ENCODE measurements around the gene KCNJ6.
"Not testable (repeated sequence)": the region's sequence is repeated elsewhere in the genome, so short reads cannot be mapped to it uniquely, and the experiment has no call there.

The KCNJ6 gene

DNA sequence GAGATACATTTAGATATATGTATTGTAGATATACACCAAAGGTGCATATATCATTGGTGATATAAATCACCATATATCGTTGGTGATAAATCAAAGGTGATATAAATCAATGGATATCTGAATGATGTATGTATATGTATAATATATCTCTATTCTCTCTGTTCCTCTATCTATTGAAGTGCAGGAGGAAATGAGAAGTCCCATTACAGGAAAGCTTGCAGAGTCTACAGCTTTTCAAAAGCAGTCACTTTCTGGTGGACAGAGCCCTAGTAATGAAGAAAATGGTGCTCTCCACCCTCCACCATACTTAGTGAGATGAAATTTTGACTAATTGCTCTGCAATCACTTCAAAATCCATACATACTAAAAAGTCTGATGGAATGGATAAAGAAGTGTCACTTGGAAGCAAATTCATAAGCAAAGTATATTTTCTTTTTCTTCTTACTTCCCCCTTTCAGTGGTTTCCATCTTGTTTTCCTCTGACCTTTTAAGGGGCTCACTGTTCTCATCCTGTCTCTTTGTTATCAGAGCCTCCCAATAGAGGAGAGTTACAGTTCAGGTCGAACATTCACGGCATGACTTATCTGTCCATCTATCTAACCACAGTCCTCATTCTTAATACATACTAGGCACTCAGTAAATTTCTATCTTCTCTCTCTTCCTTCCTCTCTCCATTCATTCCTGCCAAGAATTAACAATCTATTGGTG lies 227.2 kb downstream of the KCNJ6 start:
- in situ Hi-C loops (cut with HindIII; ENCODE audit: low sequenced_read_pairs), result no loop called here

- in situ Hi-C loops (cut with HindIII; ENCODE audit: low sequenced_read_pairs), result no loop called here
Measured at GRCh38 chr21:37686991-37687810, 229.1 kb downstream of the KCNJ6 start.

DNA sequence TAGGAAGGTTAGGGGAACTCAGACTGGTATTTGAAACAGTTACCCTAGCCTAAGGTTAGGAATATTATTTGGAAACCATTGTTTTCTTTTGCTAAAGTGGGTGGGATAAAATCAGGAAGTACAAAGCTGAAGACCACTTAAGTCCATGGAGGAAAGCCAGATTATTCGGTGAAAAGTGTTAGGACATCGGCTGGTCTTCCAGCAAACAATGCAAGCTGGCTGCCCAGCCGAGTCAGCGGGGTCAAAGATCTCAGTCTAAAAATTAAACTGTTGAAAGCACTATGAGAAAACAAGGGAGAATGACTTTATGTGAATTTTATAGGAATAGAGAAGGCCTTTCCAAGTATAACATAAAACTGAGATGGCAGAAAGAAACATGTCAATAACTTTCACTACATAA lies 231.7 kb downstream of the KCNJ6 start:
- in situ Hi-C loops (cut with HindIII; ENCODE audit: low sequenced_read_pairs), result no loop called here

DNA sequence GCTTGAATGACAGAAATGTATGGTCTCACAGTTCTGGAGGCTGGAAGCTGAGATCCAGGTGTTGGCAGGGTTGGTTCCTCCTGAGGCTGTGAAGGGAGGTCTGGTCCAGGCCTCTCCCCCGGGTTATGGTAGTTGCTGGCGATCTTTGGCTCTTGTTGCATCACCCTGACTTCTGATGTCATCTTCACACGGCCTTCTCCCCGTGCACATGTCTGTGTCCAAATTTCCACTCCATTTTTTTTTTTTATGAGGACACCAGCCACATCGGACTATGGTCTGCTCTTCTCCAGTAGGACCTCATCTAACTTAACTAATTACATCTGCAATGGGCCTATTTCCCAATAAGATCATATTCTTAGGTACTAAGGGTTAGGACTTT lies 232.2 kb downstream of the KCNJ6 start:
- in situ Hi-C loops (cut with HindIII; ENCODE audit: low sequenced_read_pairs), result no loop called here

GRCh38 chr21:37683396-37684114 lies 232.7 kb downstream of the KCNJ6 start:
- in situ Hi-C loops (cut with HindIII; ENCODE audit: low sequenced_read_pairs), result no loop called here

- in situ Hi-C loops (cut with HindIII; ENCODE audit: low sequenced_read_pairs), result no loop called here
Measured at GRCh38 chr21:37682966-37683365, 233.3 kb downstream of the KCNJ6 start.

GRCh38 chr21:37677006-37677405 lies 239.3 kb downstream of the KCNJ6 start:
- in situ Hi-C loops (cut with HindIII; ENCODE audit: low sequenced_read_pairs), result no loop called here

DNA sequence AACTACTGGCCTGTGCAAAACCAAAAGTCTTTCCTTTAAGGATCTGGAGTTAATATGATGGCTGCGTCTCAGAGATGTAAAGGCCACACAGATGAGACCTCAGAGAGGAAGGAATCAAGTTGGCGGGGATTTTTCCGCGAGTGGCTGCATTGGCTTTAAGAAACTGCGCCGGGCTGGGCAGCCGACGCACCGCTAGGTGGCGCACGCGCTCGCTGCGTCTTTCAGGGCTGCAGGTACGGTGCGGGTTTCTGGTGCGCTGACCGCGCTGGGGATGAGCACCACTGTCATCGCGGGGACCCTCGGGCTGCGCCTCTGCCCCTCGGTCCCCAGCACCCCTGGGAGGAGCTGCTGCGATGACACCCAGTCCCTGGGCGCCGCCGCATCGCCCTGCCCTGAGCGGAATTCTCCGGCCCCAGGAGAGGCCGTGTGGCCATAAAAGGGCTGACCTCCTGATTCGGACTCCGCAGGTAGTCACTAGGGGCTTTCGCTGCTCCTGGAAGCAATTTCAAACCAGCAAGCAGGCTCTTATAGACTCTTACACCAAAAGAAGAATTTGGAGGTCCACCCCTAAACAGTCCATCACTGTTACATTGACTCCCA lies 241.0 kb downstream of the KCNJ6 start:
- in situ Hi-C loops (cut with HindIII; ENCODE audit: low sequenced_read_pairs), result no loop called here

DNA sequence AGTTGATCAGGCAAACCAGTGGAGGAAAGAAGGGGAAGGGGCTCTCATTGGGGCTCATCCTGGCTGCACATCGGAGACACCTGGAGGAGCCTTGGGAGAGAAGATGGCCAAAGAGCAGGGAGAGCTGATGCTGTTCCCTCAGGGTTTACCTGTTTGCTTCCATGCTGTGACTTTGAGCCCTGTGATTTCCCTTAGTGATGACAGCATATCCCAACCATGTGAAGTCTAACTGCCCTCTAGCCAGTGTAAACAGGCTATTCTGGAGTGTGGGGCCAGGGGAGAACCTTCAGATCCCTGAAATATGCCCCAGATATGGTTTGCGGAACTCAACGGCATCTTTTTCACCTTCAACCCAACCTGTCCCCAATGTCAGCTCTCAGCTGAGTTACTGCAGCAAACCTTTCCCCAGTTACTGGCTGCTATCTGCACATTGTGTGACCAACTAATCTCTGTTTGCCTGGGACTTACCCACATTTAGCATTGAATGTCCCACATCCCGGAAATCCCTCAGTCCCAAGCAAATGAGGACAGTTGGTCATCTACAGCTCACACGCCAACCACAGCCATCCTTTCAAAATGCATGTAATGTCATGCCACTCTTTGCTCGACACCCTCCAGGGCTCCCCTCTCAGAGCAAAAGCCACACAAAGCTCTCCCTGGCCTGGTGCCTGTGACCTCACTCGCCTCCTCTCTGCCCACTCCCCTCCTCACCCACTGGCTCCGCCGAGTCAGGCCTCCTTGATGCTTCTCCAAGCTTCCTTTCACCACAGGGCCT lies 242.3 kb downstream of the KCNJ6 start:
- in situ Hi-C loops (cut with HindIII; ENCODE audit: low sequenced_read_pairs), result loop anchor here (5.0 kb wide), 1 partner anchor 68 kb away; no protein-coding TSS in a partner anchor

- in situ Hi-C loops (cut with HindIII; ENCODE audit: low sequenced_read_pairs), result loop anchor here (5.0 kb wide), 1 partner anchor 71 kb away; no protein-coding TSS in a partner anchor
Measured at GRCh38 chr21:37671381-37671780, 244.9 kb downstream of the KCNJ6 start.

GRCh38 chr21:37670883-37671282 lies 245.4 kb downstream of the KCNJ6 start:
- in situ Hi-C loops (cut with HindIII; ENCODE audit: low sequenced_read_pairs), result loop anchor here (5.0 kb wide), 1 partner anchor 71 kb away; no protein-coding TSS in a partner anchor

DNA sequence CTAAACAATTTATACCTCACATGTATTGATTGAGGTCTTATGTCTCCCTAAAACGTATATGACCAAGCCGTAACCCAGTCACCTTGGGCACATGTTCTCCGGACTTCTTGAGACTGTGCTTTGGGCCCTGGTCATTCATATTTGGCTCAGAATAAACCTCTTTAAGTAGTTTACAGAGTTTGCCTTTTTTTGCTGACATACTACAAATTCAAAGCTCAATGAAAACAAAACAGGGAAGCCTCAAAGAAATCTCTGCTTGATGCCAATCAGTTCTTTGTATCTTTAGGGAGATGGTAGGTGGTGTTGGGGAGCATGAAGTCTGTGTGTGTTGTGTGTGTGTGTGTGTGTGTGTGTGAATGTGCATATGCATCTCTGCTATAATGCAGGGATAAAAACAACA lies 247.0 kb downstream of the KCNJ6 start:
- in situ Hi-C loops (cut with HindIII; ENCODE audit: low sequenced_read_pairs), result no loop called here

- in situ Hi-C loops (cut with HindIII; ENCODE audit: low sequenced_read_pairs), result no loop called here
Measured at GRCh38 chr21:37668462-37669239, 247.6 kb downstream of the KCNJ6 start.

GRCh38 chr21:37667380-37667779 lies 248.9 kb downstream of the KCNJ6 start:
- in situ Hi-C loops (cut with HindIII; ENCODE audit: low sequenced_read_pairs), result no loop called here

GRCh38 chr21:37665230-37666024 lies 250.8 kb downstream of the KCNJ6 start:
- in situ Hi-C loops (cut with HindIII; ENCODE audit: low sequenced_read_pairs), result no loop called here

DNA sequence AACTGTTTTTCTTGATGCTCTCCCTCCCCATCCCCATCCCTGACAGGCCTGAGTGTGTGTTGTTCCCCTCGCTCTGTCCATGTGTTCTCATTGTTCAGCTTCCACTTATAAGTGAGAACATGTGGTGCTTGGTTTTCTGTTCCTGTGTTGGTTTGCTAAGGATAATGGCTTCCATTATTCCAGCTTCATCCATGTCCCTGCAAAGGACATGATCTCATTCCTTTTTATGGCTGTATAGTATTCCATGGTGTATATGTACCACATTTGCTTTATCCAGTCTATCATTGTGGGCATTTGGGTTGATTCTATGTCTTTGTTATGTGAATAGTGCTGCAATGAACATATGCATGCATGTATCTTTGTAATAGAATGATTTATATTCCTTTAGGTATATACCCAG lies 254.0 kb downstream of the KCNJ6 start:
- in situ Hi-C loops (cut with HindIII; ENCODE audit: low sequenced_read_pairs), result not testable (repeated sequence)

DNA sequence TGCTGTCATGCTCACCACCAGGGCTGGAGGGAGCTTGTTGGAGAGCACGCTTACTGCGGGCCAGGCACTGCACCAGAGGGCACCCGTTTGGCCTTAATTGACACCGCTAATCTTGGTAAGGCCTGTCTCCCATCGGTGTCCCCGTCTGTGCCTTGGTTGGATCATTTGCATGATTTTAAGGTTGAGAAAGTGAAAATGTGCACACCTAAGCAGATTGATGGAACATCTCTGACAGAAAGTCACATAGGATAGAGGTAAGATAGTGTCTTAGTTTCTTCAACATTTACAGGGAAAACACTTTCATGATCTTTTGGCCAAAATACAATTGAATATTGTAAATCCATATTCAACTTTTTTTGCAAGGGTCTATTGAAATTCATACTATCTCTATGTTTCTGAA lies 255.5 kb downstream of the KCNJ6 start:
- in situ Hi-C loops (cut with HindIII; ENCODE audit: low sequenced_read_pairs), result no loop called here

GRCh38 chr21:37659874-37660273 lies 256.4 kb downstream of the KCNJ6 start:
- in situ Hi-C loops (cut with HindIII; ENCODE audit: low sequenced_read_pairs), result no loop called here

Data from DLD1 (cell line).